ENCODE results near the gene TRIM46.
A peak's percentile ranks its signal among the peaks of the same experiment; 100 is the strongest.

TRIM46 gene

DNA sequence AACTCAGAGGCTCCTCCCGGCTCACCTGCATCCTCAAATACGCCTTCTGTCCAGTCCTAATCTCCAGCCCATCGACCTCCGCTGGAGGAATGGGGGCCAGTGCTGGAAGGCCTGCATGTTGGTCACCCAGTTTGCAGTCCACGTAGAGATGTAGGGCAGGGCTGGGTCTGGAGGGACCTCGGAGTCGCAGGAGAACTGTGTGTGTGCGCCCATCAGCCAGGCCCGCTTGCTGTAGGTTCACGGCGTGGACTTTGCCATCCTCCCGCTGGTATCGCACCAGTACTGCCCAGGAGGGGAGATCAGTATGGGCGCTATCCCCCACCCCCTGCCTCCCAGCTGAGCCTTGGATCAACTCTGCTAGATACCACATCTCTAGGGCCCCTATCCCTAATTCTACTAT is 31.4 kb downstream of the TRIM46 start:
- TF ChIP-seq, protein P1, sequence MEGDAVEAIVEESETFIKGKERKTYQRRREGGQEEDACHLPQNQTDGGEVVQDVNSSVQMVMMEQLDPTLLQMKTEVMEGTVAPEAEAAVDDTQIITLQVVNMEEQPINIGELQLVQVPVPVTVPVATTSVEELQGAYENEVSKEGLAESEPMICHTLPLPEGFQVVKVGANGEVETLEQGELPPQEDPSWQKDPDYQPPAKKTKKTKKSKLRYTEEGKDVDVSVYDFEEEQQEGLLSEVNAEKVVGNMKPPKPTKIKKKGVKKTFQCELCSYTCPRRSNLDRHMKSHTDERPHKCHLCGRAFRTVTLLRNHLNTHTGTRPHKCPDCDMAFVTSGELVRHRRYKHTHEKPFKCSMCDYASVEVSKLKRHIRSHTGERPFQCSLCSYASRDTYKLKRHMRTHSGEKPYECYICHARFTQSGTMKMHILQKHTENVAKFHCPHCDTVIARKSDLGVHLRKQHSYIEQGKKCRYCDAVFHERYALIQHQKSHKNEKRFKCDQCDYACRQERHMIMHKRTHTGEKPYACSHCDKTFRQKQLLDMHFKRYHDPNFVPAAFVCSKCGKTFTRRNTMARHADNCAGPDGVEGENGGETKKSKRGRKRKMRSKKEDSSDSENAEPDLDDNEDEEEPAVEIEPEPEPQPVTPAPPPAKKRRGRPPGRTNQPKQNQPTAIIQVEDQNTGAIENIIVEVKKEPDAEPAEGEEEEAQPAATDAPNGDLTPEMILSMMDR (IDR thresholded peaks at IDR 0.05; ENCODE audit: low read depth, low read length) = no peak
- no peak overlapping the region for H3K4me3 ChIP-seq (replicated peaks in 1 of 2; ENCODE audit: low read depth in 2 of 2, low read length in 2 of 2)
- DNase-seq (ENCODE audit: low read depth in 2 of 2) = no peak

DNA sequence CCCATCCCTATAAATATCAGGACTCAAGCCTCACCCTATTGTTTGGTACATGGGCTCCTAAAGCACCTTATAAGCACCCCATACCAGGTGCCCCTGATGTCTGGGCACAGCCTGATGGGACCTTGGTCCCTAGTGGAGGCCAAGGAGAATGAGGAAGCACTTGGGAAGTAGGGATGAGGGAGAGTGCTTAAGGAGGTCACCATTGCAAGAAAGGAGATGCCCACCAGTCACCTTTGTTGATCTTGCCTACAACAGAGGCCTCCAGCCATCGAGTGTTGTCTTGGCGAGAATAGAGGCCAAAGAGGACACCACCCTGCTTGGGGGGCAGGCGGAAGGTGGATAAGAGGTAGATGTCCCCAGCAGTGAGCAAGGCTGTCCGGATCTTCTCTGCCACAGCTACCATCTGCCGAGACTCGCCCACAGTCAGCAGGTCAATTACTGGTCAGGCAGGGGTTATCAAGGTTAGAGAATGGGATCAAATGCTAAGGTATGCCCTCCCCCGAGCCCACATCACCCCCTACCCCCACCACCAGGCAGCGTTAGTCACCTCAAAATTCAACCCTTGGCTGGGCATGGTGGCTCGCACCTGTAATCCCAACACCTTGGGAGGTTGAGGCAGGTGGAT is 32.4 kb downstream of the TRIM46 start:
- no peak overlapping the region for H3K4me3 ChIP-seq (replicated peaks in 1 of 2; ENCODE audit: low read depth in 2 of 2, low read length in 2 of 2)
- no peak for DNase-seq (ENCODE audit: low read depth in 2 of 2)
- TF ChIP-seq, protein P1 (IDR thresholded peaks at IDR 0.05; ENCODE audit: low read depth, low read length) = no peak

DNA sequence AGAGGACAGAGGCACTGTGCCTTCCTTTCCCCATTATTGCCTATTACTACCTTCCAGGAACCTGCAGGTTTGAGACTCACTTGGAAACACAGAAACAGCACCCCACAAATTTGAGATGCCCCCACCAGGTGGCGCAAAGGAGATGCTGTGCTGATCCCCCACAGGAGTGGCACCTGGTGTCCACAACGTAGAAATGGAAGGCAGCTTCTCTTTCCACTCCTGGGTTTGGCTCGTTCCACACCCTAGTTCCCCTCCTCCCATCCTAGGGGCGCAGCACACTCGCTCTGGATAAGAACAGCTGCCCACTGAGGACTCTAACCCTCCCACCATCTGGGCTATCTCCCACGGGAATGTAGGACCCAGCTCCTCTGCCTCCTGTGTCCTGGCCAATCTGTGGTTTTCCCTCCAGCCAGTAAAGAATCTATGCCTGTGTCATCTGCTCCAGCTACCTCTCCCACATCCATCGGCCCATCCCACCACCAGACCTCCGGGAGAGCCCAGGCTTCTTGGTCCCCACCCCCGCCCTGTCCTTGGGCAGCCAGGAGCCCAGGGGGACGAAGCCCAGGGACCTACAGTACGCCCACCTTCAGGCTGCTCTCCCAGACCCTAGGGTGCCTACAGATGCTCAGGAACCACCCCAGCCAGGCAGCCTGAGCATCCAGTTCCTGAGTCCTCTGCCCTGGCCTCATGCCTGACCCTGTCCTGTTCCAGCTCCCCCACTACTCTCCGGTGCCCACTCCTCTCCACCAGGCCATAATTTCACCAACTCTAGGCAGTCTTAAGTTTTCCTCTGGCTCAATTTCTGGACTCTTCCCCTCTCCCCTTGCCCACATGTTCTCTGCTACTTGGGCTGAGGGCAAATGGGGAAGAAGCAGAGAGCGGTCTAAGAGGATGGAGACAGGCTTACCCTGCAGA is 33.5 kb downstream of the TRIM46 start:
- DNase-seq (ENCODE audit: low read depth in 2 of 2) = peak; percentile 84 to 87
- H3K4me3 ChIP-seq (replicated peaks in 1 of 2; ENCODE audit: low read depth in 2 of 2, low read length in 2 of 2) = peak overlapping the region; percentile 78 to 100
- TF ChIP-seq, protein P1 (IDR thresholded peaks at IDR 0.05; ENCODE audit: low read depth, low read length) = peak; percentile 88

DNA sequence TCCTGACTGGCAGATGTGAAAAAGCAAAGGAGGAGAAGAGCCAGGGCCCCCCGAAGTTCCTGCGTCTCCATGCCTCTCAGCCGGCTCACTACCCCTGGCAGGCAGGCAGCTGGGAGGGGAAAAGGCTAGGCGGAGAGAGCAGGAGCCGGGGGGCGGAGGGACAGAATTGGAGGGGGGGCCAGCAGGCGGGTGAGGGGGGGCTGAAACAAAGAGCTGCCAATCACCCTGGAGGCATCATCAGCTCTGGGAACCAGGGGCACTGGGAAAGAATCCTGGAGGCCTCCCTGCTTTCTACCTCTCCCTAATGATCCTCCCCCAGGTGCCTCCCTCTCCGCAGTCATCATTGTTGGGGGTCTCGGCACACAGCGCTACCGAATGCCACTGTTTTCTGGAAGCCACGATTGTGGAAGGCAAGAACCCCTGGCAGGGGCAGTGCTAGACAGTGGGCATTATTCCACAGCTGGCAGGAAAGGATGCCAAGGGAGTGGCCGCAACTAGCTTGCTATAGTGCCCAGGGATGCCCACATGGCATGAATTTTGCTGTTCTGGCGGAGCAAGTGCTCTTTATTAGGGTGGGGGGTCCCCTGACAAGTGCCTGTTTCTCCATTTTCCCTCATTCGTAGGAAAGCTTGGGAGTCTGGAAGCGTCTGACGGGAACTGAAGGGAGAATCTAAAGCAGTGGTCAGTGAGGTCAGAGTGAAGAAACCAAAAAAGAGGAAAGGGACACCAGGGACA is 34.3 kb downstream of the TRIM46 start, which contains the start of gene THBS3:
TSS of gene THBS3 (minus strand) at position 92 of the 735 bp plus-strand sequence. CDS start at position 71, 21 bp downstream.
- peak in 1 of 2 donors; percentile 65 for DNase-seq (ENCODE audit: low read depth in 2 of 2)

DNA sequence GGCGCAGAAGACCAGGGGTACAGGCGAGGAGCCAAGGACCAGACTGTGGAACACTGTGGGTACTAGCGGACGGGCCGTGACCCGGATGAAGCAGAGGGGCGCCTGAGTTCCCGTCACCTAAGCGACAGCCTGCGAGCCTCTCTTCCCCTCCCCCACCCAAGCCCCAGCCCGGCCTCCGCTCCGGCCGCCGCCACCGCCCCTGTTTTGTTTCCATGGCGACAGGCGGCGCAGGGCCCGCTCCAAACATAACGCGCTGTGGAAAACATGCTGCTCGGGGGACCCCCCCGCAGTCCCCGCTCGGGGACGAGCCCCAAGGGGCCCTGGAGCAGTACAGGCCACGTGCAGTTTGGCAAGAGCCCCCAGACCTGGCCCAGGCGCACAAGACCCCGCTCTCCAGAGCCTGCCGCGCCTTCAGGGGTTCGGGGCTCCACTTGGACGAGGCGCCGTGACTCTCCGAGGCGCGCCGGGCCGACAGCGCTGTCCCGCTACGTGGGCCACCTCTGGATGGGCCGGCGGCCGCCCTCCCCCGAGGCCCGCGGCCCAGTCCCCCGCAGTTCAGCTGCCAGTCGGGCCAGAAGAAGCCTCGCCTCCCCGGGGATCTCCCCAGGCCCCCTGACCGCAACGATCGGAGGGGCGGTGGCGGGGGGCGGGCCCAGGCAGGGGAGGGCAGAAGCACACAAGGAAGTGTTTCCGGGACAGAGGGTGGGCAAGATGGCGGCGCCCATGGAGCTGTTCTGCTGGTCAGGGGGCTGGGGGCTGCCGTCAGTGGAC is 35.1 kb downstream of the TRIM46 start, which contains the start of gene MTX1:
TSS of gene MTX1 (plus strand) at position 155 of the 771 bp plus-strand sequence. CDS start at position 265, 110 bp downstream.
- peak; percentile 89 to 93 for DNase-seq (ENCODE audit: low read depth in 2 of 2)
- TF ChIP-seq, protein P1 (IDR thresholded peaks at IDR 0.05; ENCODE audit: low read depth, low read length) = no peak
- H3K4me3 ChIP-seq (replicated peaks in 1 of 2; ENCODE audit: low read depth in 2 of 2, low read length in 2 of 2) = peak within 1 kb of the TSS; percentile 78 to 100

More for the DNA sequence above, 34.3 kb downstream of the TRIM46 start, which contains the start of gene THBS3:
- TF ChIP-seq, protein P1 (IDR thresholded peaks at IDR 0.05; ENCODE audit: low read depth, low read length) = no peak
- peak within 1 kb of the TSS; percentile 78 to 100 for H3K4me3 ChIP-seq (replicated peaks in 1 of 2; ENCODE audit: low read depth in 2 of 2, low read length in 2 of 2)

DNA sequence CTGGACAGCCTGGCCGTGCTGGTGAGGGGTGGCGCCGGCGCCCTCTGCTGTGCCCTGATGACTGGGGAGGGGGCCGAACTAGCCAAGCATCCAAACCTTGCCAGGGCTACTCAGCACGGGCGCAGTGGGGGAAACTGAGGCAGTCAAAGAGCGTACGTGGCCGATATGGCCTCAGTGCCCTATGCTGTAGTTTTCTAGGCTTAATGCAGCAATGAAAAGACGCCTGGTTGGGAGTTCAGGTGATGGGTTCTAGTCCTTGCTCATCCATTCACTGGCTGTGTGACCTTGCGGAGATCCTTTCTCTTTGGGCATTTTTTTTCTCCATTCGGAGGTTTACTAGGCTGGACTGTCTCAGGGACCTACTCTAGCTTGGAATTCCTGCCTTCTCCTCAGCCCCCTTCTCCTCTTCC is 35.7 kb downstream of the TRIM46 start:
- H3K4me3 ChIP-seq (replicated peaks in 1 of 2; ENCODE audit: low read depth in 2 of 2, low read length in 2 of 2) = peak overlapping the region; percentile 78 to 100
- TF ChIP-seq, protein P1 (IDR thresholded peaks at IDR 0.05; ENCODE audit: low read depth, low read length) = no peak
- DNase-seq (ENCODE audit: low read depth in 2 of 2) = no peak
